Sigmoid colon (tissue), 7 donors: ENCODE data around the gene RANBP1. TPM values are rescaled to one million over a fixed set of nuclear protein-coding genes. Genes with fewer than 3 reads are reported as not detected.
A peak's percentile ranks its signal among the peaks of the same experiment; 100 is the strongest.
"Not testable (repeated sequence)": the region's sequence is repeated elsewhere in the genome, so short reads cannot be mapped to it uniquely, and the experiment has no call there.

Experiments used
- DNase-seq: peaks from one replicate; pipeline ENCODE4 v3.0.0-alpha.2; 2019
- H3K27ac ChIP-seq, 4 donors: fragments of 200-600 bp; sonication (generic); one replicate each; pipeline ENCODE4 v1.5.1; 2016 to 2019; ENCODE audit warnings: mild to moderate bottlenecking in 1 of 4
- H3K27me3 ChIP-seq, 3 donors: fragments of 200-600 bp; sonication (generic); one replicate each; pipeline ENCODE4 v1.5.1; 2019; ENCODE audit warnings: mild to moderate bottlenecking in 1 of 3
- H3K36me3 ChIP-seq, 4 donors: fragments of 200-600 bp; sonication (generic); one replicate each; pipeline ENCODE4 v1.5.1; 2016 to 2019
- H3K4me1 ChIP-seq, 4 donors: fragments of 200-600 bp; sonication (generic); one replicate each; pipeline ENCODE4 v1.5.1; 2017 to 2019
- H3K4me3 ChIP-seq, 4 donors: fragments of 200-600 bp; sonication (generic); one replicate each; pipeline ENCODE4 v1.5.1; 2017 to 2019; ENCODE audit warnings: mild to moderate bottlenecking in 2 of 4, moderate library complexity in 1 of 4
- H3K9me3 ChIP-seq, 4 donors: fragments of 200-600 bp in 3 of 4; sonication (generic) in 3 of 4; one replicate each; pipeline versions ENCODE4 v1.5.1 to v1.6.1; 2013 to 2019
- CTCF ChIP-seq, 4 experiments: fragments of 450-650 bp in 3 of 4; fragments of 200-600 bp in 1 of 4; IDR thresholded peaks; one replicate each; pipeline ENCODE4 v1.5.1; 2016 to 2019; ENCODE audit warnings: antibody characterized with exemption in 4 of 4, mild to moderate bottlenecking in 3 of 4, moderate library complexity in 2 of 4
- EP300 ChIP-seq, 4 donors: sonication (generic); formaldehyde crosslinking; IDR thresholded peaks; one replicate each; pipeline ENCODE4 v1.6.1; 2017; ENCODE audit warnings: antibody characterized with exemption in 4 of 4
- POLR2A ChIP-seq, 2 donors: fragments of 450-650 bp; IDR thresholded peaks; one replicate each; pipeline ENCODE4 v1.6.1; 2016; ENCODE audit warnings: antibody characterized with exemption in 2 of 2, mild to moderate bottlenecking in 2 of 2, moderate library complexity in 2 of 2
- POLR2AphosphoS5 ChIP-seq, 4 donors: sonication (generic); formaldehyde crosslinking; IDR thresholded peaks; one replicate each; pipeline ENCODE4 v1.6.1; 2017; ENCODE audit warnings: antibody characterized with exemption in 4 of 4
- WGBS, 2 donors: extraction: QIAGEN DNeasy Blood & Tissue Kit; methylation state at CpG; one replicate each; pipeline ENCODE4 v1.1.7; 2013; 5-methylcytosine and 5-hydroxymethylcytosine counted together
- intact Hi-C: fragments of 100-400 bp; cut with DNase I; formaldehyde crosslinking; loops from one replicate; pipeline ENCODE4 v1.15.1; 2023
- polyA plus RNA-seq, 3 donors: library from polyadenylated mRNA; stranded (reverse); fragments of 200-250 nt; gene quantifications; one replicate each; pipeline ENCODE4 v1.2.3, GENCODE V29; 2013
- total RNA-seq, 4 donors: library from RNA; depleted of rRNA; stranded (reverse); fragments of >200 nt; gene quantifications; one replicate each; pipeline ENCODE4 v1.1.0, GENCODE V29; 2016
- donor health status: healthy with polysubstance abuse.
- donor health status: Bipolar disorder and iron deficiency.
- donor health status: healthy.

RANBP1 gene
- total and polyA plus RNA-seq, 7 donors: 67.9 to 194 (median 154) TPM

- WGBS, 2 donors: 32 to 50% methylated on average over 17 of the region's 17 CpGs
- TF ChIP-seq CTCF (IDR thresholded peaks at IDR 0.05) (peak; percentile 97 to 100 (median 100)), EP300 (IDR thresholded peaks at IDR 0.05) (no peak)
- intact Hi-C loops: loop anchor here (1.0 to 5.0 kb wide), 2 partner anchors 110 to 128 kb away; partner anchors contain the start of gene RTN4R
- H3K36me3 ChIP-seq: no peaks in the 10 kb centered on the region
- H3K27ac ChIP-seq: no peak overlapping the region
- peak; percentile 92 for DNase-seq
- peaks cover 0 to 28% (median 14%) of the 10 kb centered on the region in 3 donors for H3K27me3 ChIP-seq
- H3K4me1 ChIP-seq: peaks cover 0 to 3% (median 0%) of the 10 kb centered on the region in 4 donors
- no peak overlapping the region for H3K4me3 ChIP-seq
- no peaks in the 10 kb centered on the region for H3K9me3 ChIP-seq
Observed at GRCh38 chr22:20156611-20157429, 40.9 kb downstream of the RANBP1 start.

GRCh38 chr22:20157430-20158183 lies 41.7 kb downstream of the RANBP1 start:
- no peak for DNase-seq
- intact Hi-C loops: loop anchor here (1.0 to 5.0 kb wide), 2 partner anchors 110 to 128 kb away; partner anchors contain the start of gene RTN4R
- H3K4me1 ChIP-seq: peaks cover 0 to 3% (median 0%) of the 10 kb centered on the region in 4 donors
- no peaks in the 10 kb centered on the region for H3K36me3 ChIP-seq
- TF ChIP-seq POLR2AphosphoS5 (IDR thresholded peaks at IDR 0.05) (no peak), POLR2A (IDR thresholded peaks at IDR 0.05) (no peak), CTCF (IDR thresholded peaks at IDR 0.05) (no peak), EP300 (IDR thresholded peaks at IDR 0.05) (no peak)
- H3K27me3 ChIP-seq: peaks cover 0 to 28% (median 14%) of the 10 kb centered on the region in 3 donors
- H3K27ac ChIP-seq: no peak overlapping the region
- 48 to 63% methylated on average over 15 of the region's 15 CpGs for whole genome bisulfite sequencing, 2 donors
- H3K9me3 ChIP-seq: no peaks in the 10 kb centered on the region
- H3K4me3 ChIP-seq: no peak overlapping the region

GRCh38 chr22:20158391-20159036 lies 42.6 kb downstream of the RANBP1 start:
- Histone ChIP-seq H3K9me3 (no peaks in the 10 kb centered on the region), H3K27ac (no peak overlapping the region), H3K27me3 (peaks cover 0 to 28% (median 14%) of the 10 kb centered on the region in 3 donors), H3K4me1 (peaks cover 0 to 3% (median 0%) of the 10 kb centered on the region in 4 donors), H3K4me3 (no peak overlapping the region), H3K36me3 (no peaks in the 10 kb centered on the region)
- WGBS, 2 donors: 56 to 71% methylated on average over 15 of the region's 15 CpGs
- TF ChIP-seq POLR2A (IDR thresholded peaks at IDR 0.05) (no peak), POLR2AphosphoS5 (IDR thresholded peaks at IDR 0.05) (no peak), CTCF (IDR thresholded peaks at IDR 0.05) (no peak), EP300 (IDR thresholded peaks at IDR 0.05) (no peak)
- intact Hi-C loops: loop anchor here (5.0 kb wide), 1 partner anchor 109 kb away; the partner anchor contains the start of gene RTN4R
- DNase-seq: no peak

GRCh38 chr22:20159076-20159475 lies 43.2 kb downstream of the RANBP1 start:
- Histone ChIP-seq H3K27me3 (peaks cover 0 to 28% (median 14%) of the 10 kb centered on the region in 3 donors), H3K36me3 (no peaks in the 10 kb centered on the region), H3K27ac (no peak overlapping the region), H3K4me1 (peaks cover 0 to 3% (median 0%) of the 10 kb centered on the region in 4 donors), H3K4me3 (no peak overlapping the region), H3K9me3 (no peaks in the 10 kb centered on the region)
- 17 to 34% methylated on average over 9 of the region's 9 CpGs for WGBS, 2 donors
- intact Hi-C loops: loop anchor here (5.0 kb wide), 1 partner anchor 108 kb away; the partner anchor contains the start of gene RTN4R
- no peak for TF ChIP-seq EP300 (IDR thresholded peaks at IDR 0.05)
- TF ChIP-seq POLR2A (IDR thresholded peaks at IDR 0.05): no peak
- TF ChIP-seq POLR2AphosphoS5 (IDR thresholded peaks at IDR 0.05): no peak
- TF ChIP-seq CTCF (IDR thresholded peaks at IDR 0.05): no peak
- no peak for DNase-seq

- not testable (repeated sequence) for DNase-seq, H3K4me1 ChIP-seq, H3K4me3 ChIP-seq, H3K9me3 ChIP-seq, H3K36me3 ChIP-seq, H3K27ac ChIP-seq
- intact Hi-C loops: loop anchor here (5.0 kb wide), 1 partner anchor 108 kb away; the partner anchor contains the start of gene RTN4R
- 69 to 78% methylated on average over 12 of the region's 14 CpGs for WGBS, 2 donors
- peaks cover 0 to 24% (median 11%) of the 10 kb centered on the region in 3 donors for H3K27me3 ChIP-seq
Observed at GRCh38 chr22:20159531-20159930, 43.6 kb downstream of the RANBP1 start.
